Natural killer cell (primary cell): Measurements from ENCODE around the gene CD63. TPM values are rescaled to one million over a fixed set of nuclear protein-coding genes. Genes with fewer than 3 reads are reported as not detected.

Experiments
- ATAC-seq, 3 donors: fragments of 150-1000 bp in 2 of 3; fragments of 200-7000 bp in 1 of 3; cut with Tn5 transposase; 1 replicate in 1 of 3; 2 replicates in 2 of 3; pipeline ENCODE4 v1.10.0; 2021; ENCODE audit warnings: mild to moderate bottlenecking in 2 of 3, moderate library complexity in 2 of 3
- DNase-seq, 2 donors: peaks; one replicate each; pipeline versions ENCODE4 v3.0.0 to v3.0.0-alpha.2; 2013 to 2021; ENCODE audit warnings: mixed read lengths in 1 of 2
- H3K27ac ChIP-seq: one replicate; pipeline ENCODE4 v1.5.1; 2013; ENCODE audit warnings: mild to moderate bottlenecking, low read length
- H3K27me3 ChIP-seq: one replicate; pipeline ENCODE4 v1.6.1; 2013; ENCODE audit warnings: low read length; ENCODE audit not compliant: control insufficient read depth, insufficient read depth
- H3K36me3 ChIP-seq: one replicate; pipeline ENCODE4 v1.6.1; 2013; ENCODE audit warnings: low read length; ENCODE audit not compliant: control insufficient read depth, insufficient read depth
- H3K4me1 ChIP-seq: one replicate; pipeline ENCODE4 v1.6.1; 2013; ENCODE audit warnings: low read length; ENCODE audit not compliant: control insufficient read depth, insufficient read depth
- H3K4me3 ChIP-seq: one replicate; pipeline ENCODE4 v1.5.1; 2013; ENCODE audit warnings: low read length
- H3K9me3 ChIP-seq: one replicate; pipeline ENCODE4 v1.6.1; 2013; ENCODE audit warnings: low read length; ENCODE audit not compliant: control insufficient read depth, insufficient read depth
- H3K27ac Mint-ChIP-seq, 2 donors: one replicate each; pipeline ENCODE4 v1.8.0; 2022; ENCODE audit warnings: mild to moderate bottlenecking in 2 of 2, mixed read lengths in 2 of 2, moderate library complexity in 1 of 2
- H3K27me3 Mint-ChIP-seq, 2 donors: one replicate each; pipeline ENCODE4 v1.8.0; 2022; ENCODE audit warnings: low read depth in 2 of 2, mixed read lengths in 2 of 2
- H3K36me3 Mint-ChIP-seq: one replicate; pipeline ENCODE4 v1.8.0; 2022; ENCODE audit warnings: mixed read lengths
- H3K4me1 Mint-ChIP-seq, 2 donors: one replicate each; pipeline ENCODE4 v1.8.0; 2022; ENCODE audit warnings: mixed read lengths in 2 of 2
- H3K4me3 Mint-ChIP-seq: one replicate; pipeline ENCODE4 v1.8.0; 2022; ENCODE audit warnings: mild to moderate bottlenecking, moderate library complexity, mixed read lengths
- H3K9me3 Mint-ChIP-seq, 2 donors: one replicate each; pipeline ENCODE4 v1.8.0; 2022; ENCODE audit warnings: mixed read lengths in 2 of 2
- CTCF ChIP-seq: fragments of 200-600 bp; IDR thresholded peaks from one replicate; pipeline ENCODE4 v1.8.0; 2022; ENCODE audit warnings: antibody characterized with exemption
- WGBS: methylation state at CpG from one replicate; pipeline ENCODE4 v1.1.7; 2013; ENCODE audit warnings: missing lambda C conversion rate; ENCODE audit not compliant: insufficient coverage; 5-methylcytosine and 5-hydroxymethylcytosine counted together
- intact Hi-C: fragments of 100-400 bp; cut with micrococcal nuclease; formaldehyde crosslinking; loops from one replicate; pipeline ENCODE4 v1.14.2; 2022
- total RNA-seq, 4 donors: library from RNA; stranded (reverse); fragments of 120-200 nt in 1 of 4; gene quantifications; one replicate each; pipeline versions ENCODE4 v1.2.3 to v1.2.4, GENCODE V29; 2013 to 2022

CD63 gene
- total RNA-seq, 3 donors from 2014 or later (not counting 1 experiment from before 2014, with no cell fraction given): 296 to 441 (median 319) TPM

GRCh38 chr12:55702861-55703260 is 25.9 kb downstream of the CD63 start:
- Mint-ChIP-seq H3K4me3 (no peak overlapping the region), H3K27me3 (peaks cover 9 to 10% of the 10 kb centered on the region in 2 donors), H3K4me1 (peaks cover 8 to 9% of the 10 kb centered on the region in 2 donors), H3K36me3 (no peaks in the 10 kb centered on the region), H3K9me3 (no peaks in the 10 kb centered on the region), H3K27ac (no peak overlapping the region)
- Histone ChIP-seq H3K4me3 (no peak overlapping the region), H3K27ac (no peak overlapping the region), H3K9me3 (no peaks in the 10 kb centered on the region), H3K27me3 (peaks cover 9% of the 10 kb centered on the region), H3K4me1 (peaks cover 9% of the 10 kb centered on the region), H3K36me3 (no peaks in the 10 kb centered on the region)
- TF ChIP-seq CTCF: no peak
- intact Hi-C loops: no loop called here
- DNase-seq (no peak), ATAC-seq (no peak)
- WGBS: 95% methylated on average over 8 of the region's 8 CpGs

- no peaks in the 10 kb centered on the region for H3K36me3 Mint-ChIP-seq
- H3K27me3 Mint-ChIP-seq: no peaks in the 10 kb centered on the region
- no peaks in the 10 kb centered on the region for H3K4me1 ChIP-seq
- no peaks in the 10 kb centered on the region for H3K36me3 ChIP-seq
- H3K9me3 ChIP-seq: no peaks in the 10 kb centered on the region
- 89% methylated on average over 20 of the region's 21 CpGs for WGBS
- H3K27ac Mint-ChIP-seq: no peak overlapping the region
- H3K27ac ChIP-seq: no peak overlapping the region
- no peak overlapping the region for H3K4me3 ChIP-seq
- no peaks in the 10 kb centered on the region for H3K27me3 ChIP-seq
- no peak overlapping the region for H3K4me3 Mint-ChIP-seq
- intact Hi-C loops: no loop called here
- TF ChIP-seq CTCF: no peak
- no peaks in the 10 kb centered on the region for H3K4me1 Mint-ChIP-seq
- H3K9me3 Mint-ChIP-seq: no peaks in the 10 kb centered on the region
- DNase-seq: no peak
- no peak for ATAC-seq
These were observed 28.4 kb downstream of the CD63 start for GRCh38 chr12:55700255-55701018.

- intact Hi-C loops: no loop called here
- H3K9me3 Mint-ChIP-seq: no peaks in the 10 kb centered on the region
- DNase-seq (no peak), ATAC-seq (no peak)
- Histone ChIP-seq H3K27ac (no peak overlapping the region), H3K4me1 (no peaks in the 10 kb centered on the region), H3K4me3 (no peak overlapping the region), H3K27me3 (no peaks in the 10 kb centered on the region), H3K9me3 (no peaks in the 10 kb centered on the region), H3K36me3 (no peaks in the 10 kb centered on the region)
- 85% methylated on average over 5 of the region's 5 CpGs for WGBS
- no peaks in the 10 kb centered on the region for H3K36me3 Mint-ChIP-seq
- H3K27ac Mint-ChIP-seq: no peak overlapping the region
- no peak overlapping the region for H3K4me3 Mint-ChIP-seq
- no peaks in the 10 kb centered on the region for H3K4me1 Mint-ChIP-seq
- no peak for TF ChIP-seq CTCF
- H3K27me3 Mint-ChIP-seq: no peaks in the 10 kb centered on the region
These were observed 29.2 kb downstream of the CD63 start for GRCh38 chr12:55699471-55700055.
